Measurements from ENCODE around the gene SEPTIN12.

The SEPTIN12 gene

GRCh38 chr16:4783251-4783950 is 4.7 kb downstream of the SEPTIN12 start:
- DNase-seq: no peak

GRCh38 chr16:4780235-4780634 is 7.9 kb downstream of the SEPTIN12 start:
- no peak for DNase-seq

GRCh38 chr16:4778050-4778392 is 10.1 kb downstream of the SEPTIN12 start:
- no peak for DNase-seq

- no peak for DNase-seq
Measured at GRCh38 chr16:4777339-4778049, 10.7 kb downstream of the SEPTIN12 start.

- no peak for DNase-seq
Measured at GRCh38 chr16:4776141-4776705, 11.9 kb downstream of the SEPTIN12 start.

- no peak for DNase-seq
Measured at GRCh38 chr16:4775005-4775404, 13.1 kb downstream of the SEPTIN12 start.

GRCh38 chr16:4772351-4772750 is 15.8 kb downstream of the SEPTIN12 start:
- DNase-seq: no peak

- DNase-seq: no peak
Measured at GRCh38 chr16:4771646-4772045, 16.5 kb downstream of the SEPTIN12 start.

GRCh38 chr16:4769306-4769638 is 18.9 kb downstream of the SEPTIN12 start:
- DNase-seq: no peak

GRCh38 chr16:4768549-4769305 is 19.4 kb downstream of the SEPTIN12 start:
- peak; percentile 95 for DNase-seq

GRCh38 chr16:4767872-4768548 is 20.1 kb downstream of the SEPTIN12 start:
- DNase-seq: no peak

- DNase-seq: peak; percentile 93
Measured at GRCh38 chr16:4766875-4767628, 21.1 kb downstream of the SEPTIN12 start, which contains the start of gene ZNF500. TSS of gene ZNF500 (minus strand) at chr16:4767162. CDS start at chr16:4765978, 1,184 bp downstream.

- DNase-seq: no peak
Measured at GRCh38 chr16:4765511-4766474, 22.4 kb downstream of the SEPTIN12 start.

GRCh38 chr16:4763791-4764190 is 24.4 kb downstream of the SEPTIN12 start:
- DNase-seq: no peak

- no peak for DNase-seq
Measured at GRCh38 chr16:4762205-4762604, 25.9 kb downstream of the SEPTIN12 start.

GRCh38 chr16:4760221-4760910 is 27.8 kb downstream of the SEPTIN12 start:
- DNase-seq: no peak

- no peak for DNase-seq
Measured at GRCh38 chr16:4755687-4756086, 32.5 kb downstream of the SEPTIN12 start.

- no peak for DNase-seq
Measured at GRCh38 chr16:4754865-4755264, 33.3 kb downstream of the SEPTIN12 start.

GRCh38 chr16:4753227-4753626 is 34.9 kb downstream of the SEPTIN12 start:
- DNase-seq: no peak

- DNase-seq: no peak
Measured at GRCh38 chr16:4752351-4753100, 35.6 kb downstream of the SEPTIN12 start.

Data from NCI-H1092 (cell line).